Measurements from ENCODE around the gene RSRP1. TPM values are rescaled to one million over a fixed set of nuclear protein-coding genes. Genes with fewer than 3 reads are reported as not detected.

The RSRP1 gene
- polyA plus RNA-seq, 1 donor (not counting 4 experiments of a cell fraction or from before 2014, with no cell fraction given), result 71.2 TPM

GRCh38 chr1:25222606-25223005, 24.6 kb downstream of the RSRP1 start:
- H3K4me2 ChIP-seq (ENCODE audit: control insufficient read depth, extremely low read depth, insufficient read depth, low read depth, low read length), result no peak overlapping the region
- dilution Hi-C loops (cut with MboI; ENCODE audit: extremely low pct_ligation_motif_present, low sequenced_read_pairs), result loop anchor here (25.0 kb wide), 1 partner anchor 285 kb away; the partner anchor contains the start of gene RUNX3
- DNase-seq (ENCODE audit: low read depth, low spot score) (no peak), FAIRE-seq (no peak)
- H2AFZ ChIP-seq (ENCODE audit: control insufficient read depth, low read length), result no peak overlapping the region
- H3K9me3 ChIP-seq (ENCODE audit: control insufficient read depth, low read depth, low read length), result no peaks in the 10 kb centered on the region
- H3K4me3 ChIP-seq (ENCODE audit: control insufficient read depth in 2 of 3, extremely low read depth in 1 of 3, insufficient read depth in 2 of 3, low read depth in 1 of 3, low read length in 3 of 3), result no peak overlapping the region
- H4K20me1 ChIP-seq (ENCODE audit: control insufficient read depth, extremely low read depth, insufficient read depth, low read length), result no peaks in the 10 kb centered on the region
- H3K9ac ChIP-seq (ENCODE audit: control insufficient read depth, extremely low read depth, insufficient read depth, low read length), result no peak overlapping the region
- peaks cover 17 to 19% of the 10 kb centered on the region in 2 experiments for H3K36me3 ChIP-seq (ENCODE audit: control insufficient read depth in 2 of 2, extremely low read depth in 1 of 2, insufficient read depth in 2 of 2, low read length in 2 of 2)
- TF ChIP-seq CTCF (optimal IDR thresholded peaks at IDR 0.05 in 1 of 3, IDR thresholded peaks at IDR 0.05 in 1 of 3, conservative IDR thresholded peaks at IDR 0.05 in 1 of 3; ENCODE audit: extremely low read depth in 1 of 3, insufficient read depth in 2 of 3, low read length in 3 of 3), result no peak
- no peak for TF ChIP-seq EZH2 (IDR thresholded peaks at IDR 0.05; ENCODE audit: low read length)
- no peaks in the 10 kb centered on the region for H3K79me2 ChIP-seq (ENCODE audit: control insufficient read depth, insufficient read depth, low read length)
- no peak overlapping the region for H3K27ac ChIP-seq (ENCODE audit: control insufficient read depth, insufficient read depth, low read length)
- H3K27me3 ChIP-seq (ENCODE audit: control insufficient read depth, extremely low read depth, insufficient read depth, low read length), result no peaks in the 10 kb centered on the region
- no peaks in the 10 kb centered on the region for H3K9me1 ChIP-seq (ENCODE audit: control insufficient read depth, extremely low read depth, insufficient read depth, low read length)
- no peaks in the 10 kb centered on the region for H3K4me1 ChIP-seq (ENCODE audit: control insufficient read depth, extremely low read depth, insufficient read depth, low read length)

GRCh38 chr1:25220666-25221065, 26.6 kb downstream of the RSRP1 start:
- DNase-seq (ENCODE audit: low read depth, low spot score) (no peak), FAIRE-seq (no peak)
- Histone ChIP-seq H3K9me3 (ENCODE audit: control insufficient read depth, low read depth, low read length) (no peaks in the 10 kb centered on the region), H3K4me1 (ENCODE audit: control insufficient read depth, extremely low read depth, insufficient read depth, low read length) (no peaks in the 10 kb centered on the region), H3K36me3 (ENCODE audit: control insufficient read depth in 2 of 2, extremely low read depth in 1 of 2, insufficient read depth in 2 of 2, low read length in 2 of 2) (peaks cover 11 to 19% of the 10 kb centered on the region in 2 experiments), H3K27me3 (ENCODE audit: control insufficient read depth, extremely low read depth, insufficient read depth, low read length) (no peaks in the 10 kb centered on the region), H3K9ac (ENCODE audit: control insufficient read depth, extremely low read depth, insufficient read depth, low read length) (no peak overlapping the region), H3K4me3 (ENCODE audit: control insufficient read depth in 2 of 3, extremely low read depth in 1 of 3, insufficient read depth in 2 of 3, low read depth in 1 of 3, low read length in 3 of 3) (no peak overlapping the region), H2AFZ (ENCODE audit: control insufficient read depth, low read length) (no peak overlapping the region), H4K20me1 (ENCODE audit: control insufficient read depth, extremely low read depth, insufficient read depth, low read length) (no peaks in the 10 kb centered on the region), H3K79me2 (ENCODE audit: control insufficient read depth, insufficient read depth, low read length) (no peaks in the 10 kb centered on the region), H3K4me2 (ENCODE audit: control insufficient read depth, extremely low read depth, insufficient read depth, low read depth, low read length) (no peak overlapping the region), H3K27ac (ENCODE audit: control insufficient read depth, insufficient read depth, low read length) (no peak overlapping the region), H3K9me1 (ENCODE audit: control insufficient read depth, extremely low read depth, insufficient read depth, low read length) (no peaks in the 10 kb centered on the region)
- dilution Hi-C loops (cut with MboI; ENCODE audit: extremely low pct_ligation_motif_present, low sequenced_read_pairs), result loop anchor here (25.0 kb wide), 1 partner anchor 283 kb away; the partner anchor contains the start of gene RUNX3
- no peak for TF ChIP-seq CTCF (optimal IDR thresholded peaks at IDR 0.05 in 1 of 3, IDR thresholded peaks at IDR 0.05 in 1 of 3, conservative IDR thresholded peaks at IDR 0.05 in 1 of 3; ENCODE audit: extremely low read depth in 1 of 3, insufficient read depth in 2 of 3, low read length in 3 of 3)
- TF ChIP-seq EZH2 (IDR thresholded peaks at IDR 0.05; ENCODE audit: low read length), result no peak
